SU-DHL-6 (cell line): ENCODE results near the gene KDM2B.

Source experiments
- CTCF ChIP-seq: fragments of 200-600 bp; sonication (generic); IDR thresholded peaks from one replicate; pipeline ENCODE4 v1.5.1; 2017; ENCODE audit warnings: antibody characterized with exemption, mild to moderate bottlenecking, low read length, moderate library complexity; ENCODE audit not compliant: insufficient read depth, poor library complexity, severe bottlenecking
- EZH2phosphoT487 ChIP-seq: fragments of 200-600 bp; sonication (generic), shearing (Covaris generic); conservative IDR thresholded peaks from 2 replicates; pipeline ENCODE4 v1.6.1; 2018; ENCODE audit warnings: mild to moderate bottlenecking, antibody characterized with exemption, low read length, moderate library complexity, mixed read lengths

GRCh38 chr12:121530600-121531355 is 50.0 kb downstream of the KDM2B start:
- no peak for TF ChIP-seq CTCF
- no peak for TF ChIP-seq EZH2phosphoT487
